ENCODE data around the gene ANKS1A. TPM values are rescaled to one million over a fixed set of nuclear protein-coding genes. Genes with fewer than 3 reads are reported as not detected.

The ANKS1A gene
- total RNA-seq, 1 experiment from 2014 or later = 28.5 TPM

DNA sequence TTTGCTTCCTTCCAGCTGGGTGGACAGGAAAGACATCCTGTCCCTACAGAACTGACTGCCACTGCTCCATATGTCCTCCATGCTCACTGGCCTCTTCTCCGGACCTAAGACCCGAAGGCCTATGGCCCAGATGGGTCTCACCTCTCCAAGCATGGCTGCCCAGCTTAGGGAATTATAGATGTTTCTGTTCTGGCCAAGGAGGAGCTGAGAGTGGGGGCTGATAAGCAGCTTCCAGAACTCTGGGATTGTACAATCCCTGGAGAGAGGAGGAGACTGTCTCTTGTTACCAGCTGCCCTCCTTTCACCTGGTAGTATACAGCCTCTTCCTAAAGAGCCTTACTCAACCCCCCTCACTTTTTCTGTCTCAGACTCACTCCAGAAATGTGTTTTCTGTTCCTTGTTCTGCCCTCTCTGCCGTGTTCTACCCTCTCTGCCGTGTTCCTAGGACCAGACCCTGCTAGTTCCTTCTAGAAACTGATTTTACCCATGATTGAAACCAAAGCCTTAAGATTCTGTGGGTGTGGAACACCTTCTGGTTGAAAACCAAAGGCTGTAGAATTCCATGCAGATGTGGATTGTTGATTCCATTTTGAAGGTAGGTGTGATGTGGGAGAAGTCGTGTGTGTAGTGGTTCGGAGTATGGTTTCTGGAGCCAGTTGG is 28.7 kb downstream of the ANKS1A start:
- CTCF ChIA-PET = no interaction called here

DNA sequence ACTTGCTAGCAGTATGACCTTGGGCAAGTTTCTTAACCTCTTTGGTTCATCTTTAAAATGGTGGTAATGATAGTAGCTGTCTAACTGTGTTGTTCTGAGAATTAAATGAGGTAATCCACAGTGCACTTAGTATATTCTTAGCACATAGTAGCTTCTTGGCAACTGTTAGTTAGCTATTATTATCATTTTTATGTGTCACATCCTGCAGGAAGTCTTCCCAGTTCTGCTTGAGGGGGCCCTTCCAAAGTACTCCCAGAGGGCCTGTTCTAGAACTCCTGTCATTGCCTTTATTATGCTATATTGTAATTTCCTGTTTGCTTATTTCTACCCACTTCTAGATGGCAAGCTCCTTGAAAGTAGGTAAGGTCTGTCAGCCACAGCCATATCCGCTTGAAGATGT is 30.6 kb downstream of the ANKS1A start:
- ChIA-PET CTCF (no interaction called here), POLR2A (ENCODE audit: unreplicated experiment) (no interaction called here)
- no peak overlapping the region for H2AFZ ChIP-seq
- H3K9me2 ChIP-seq (ENCODE audit: insufficient read depth) = no peaks in the 10 kb centered on the region
- no TSS peak for BruUV-seq (replicated peaks)
- H3K27ac ChIP-seq = no peak overlapping the region
- H3K27me3 ChIP-seq (ENCODE audit: insufficient read depth, low read depth) = no peaks in the 10 kb centered on the region
- TF ChIP-seq, protein P1, sequence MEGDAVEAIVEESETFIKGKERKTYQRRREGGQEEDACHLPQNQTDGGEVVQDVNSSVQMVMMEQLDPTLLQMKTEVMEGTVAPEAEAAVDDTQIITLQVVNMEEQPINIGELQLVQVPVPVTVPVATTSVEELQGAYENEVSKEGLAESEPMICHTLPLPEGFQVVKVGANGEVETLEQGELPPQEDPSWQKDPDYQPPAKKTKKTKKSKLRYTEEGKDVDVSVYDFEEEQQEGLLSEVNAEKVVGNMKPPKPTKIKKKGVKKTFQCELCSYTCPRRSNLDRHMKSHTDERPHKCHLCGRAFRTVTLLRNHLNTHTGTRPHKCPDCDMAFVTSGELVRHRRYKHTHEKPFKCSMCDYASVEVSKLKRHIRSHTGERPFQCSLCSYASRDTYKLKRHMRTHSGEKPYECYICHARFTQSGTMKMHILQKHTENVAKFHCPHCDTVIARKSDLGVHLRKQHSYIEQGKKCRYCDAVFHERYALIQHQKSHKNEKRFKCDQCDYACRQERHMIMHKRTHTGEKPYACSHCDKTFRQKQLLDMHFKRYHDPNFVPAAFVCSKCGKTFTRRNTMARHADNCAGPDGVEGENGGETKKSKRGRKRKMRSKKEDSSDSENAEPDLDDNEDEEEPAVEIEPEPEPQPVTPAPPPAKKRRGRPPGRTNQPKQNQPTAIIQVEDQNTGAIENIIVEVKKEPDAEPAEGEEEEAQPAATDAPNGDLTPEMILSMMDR (conservative IDR thresholded peaks at IDR 0.05) = no peak
- no peak for TF ChIP-seq EZH2 (IDR thresholded peaks at IDR 0.05; ENCODE audit: low read depth)
- H3K4me2 ChIP-seq = no peak overlapping the region
- peaks cover 18% of the 10 kb centered on the region for H3K79me2 ChIP-seq (ENCODE audit: low read depth)
- intact Hi-C loops (cut with micrococcal nuclease; ENCODE audit: unreplicated experiment) = no loop called here
- DNase-seq = no peak
- no peaks in the 10 kb centered on the region for H3K4me1 ChIP-seq (replicated peaks; ENCODE audit: insufficient read depth)
- peaks cover 33% of the 10 kb centered on the region for H4K20me1 ChIP-seq (ENCODE audit: insufficient read depth)
- no peaks in the 10 kb centered on the region for H3K36me3 ChIP-seq (ENCODE audit: low read depth)
- H3K9me3 ChIP-seq (ENCODE audit: insufficient read depth, low read depth) = no peaks in the 10 kb centered on the region
- no peak overlapping the region for H3K4me3 ChIP-seq
- peaks cover 6% of the 10 kb centered on the region; the same call in 1 of the 2 replicates for H3F3A ChIP-seq (ENCODE audit: insufficient read depth, low read depth)

More for the DNA sequence above, 28.7 kb downstream of the ANKS1A start:
- no peak for DNase-seq
- Histone ChIP-seq H3K79me2 (ENCODE audit: low read depth) (peaks cover 35% of the 10 kb centered on the region), H3K9me2 (ENCODE audit: insufficient read depth) (no peaks in the 10 kb centered on the region), H3K27me3 (ENCODE audit: insufficient read depth, low read depth) (no peaks in the 10 kb centered on the region), H3F3A (ENCODE audit: insufficient read depth, low read depth) (peaks cover 6% of the 10 kb centered on the region; the same call in 1 of the 2 replicates), H3K4me2 (no peak overlapping the region), H4K20me1 (ENCODE audit: insufficient read depth) (peaks cover 36% of the 10 kb centered on the region), H3K4me3 (no peak overlapping the region), H3K4me1 (replicated peaks; ENCODE audit: insufficient read depth) (peaks cover 7% of the 10 kb centered on the region; the same call in 1 of the 2 replicates), H3K27ac (no peak overlapping the region), H2AFZ (no peak overlapping the region), H3K36me3 (ENCODE audit: low read depth) (no peaks in the 10 kb centered on the region), H3K9me3 (ENCODE audit: insufficient read depth, low read depth) (no peaks in the 10 kb centered on the region)
- intact Hi-C loops (cut with micrococcal nuclease; ENCODE audit: unreplicated experiment) = no loop called here
- POLR2A ChIA-PET (ENCODE audit: unreplicated experiment) = no interaction called here
- BruUV-seq (replicated peaks) = no TSS peak
- TF ChIP-seq, protein P1 (conservative IDR thresholded peaks at IDR 0.05) = no peak
- TF ChIP-seq EZH2 (IDR thresholded peaks at IDR 0.05; ENCODE audit: low read depth) = no peak

DNA sequence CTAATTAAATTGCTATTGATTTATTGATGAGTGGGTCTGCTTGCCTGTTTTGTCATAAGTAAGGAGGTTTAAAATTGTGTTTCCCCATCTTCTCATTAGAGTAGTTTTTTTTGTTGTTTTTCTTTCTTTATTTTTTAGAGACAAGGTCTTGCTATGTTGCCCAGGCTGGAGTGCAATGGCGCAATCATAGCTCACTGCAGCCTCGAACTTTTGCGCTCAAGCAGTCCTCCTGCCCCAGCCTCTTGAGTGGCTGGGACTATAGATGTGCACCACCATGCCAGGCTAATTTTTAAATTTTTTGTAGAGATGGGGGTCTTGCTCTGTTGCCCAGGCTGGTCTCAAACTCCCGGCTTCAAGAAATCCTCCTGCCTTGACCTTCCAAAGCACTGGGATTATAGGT is 31.0 kb downstream of the ANKS1A start:
- H3K27me3 ChIP-seq (ENCODE audit: insufficient read depth, low read depth) = no peaks in the 10 kb centered on the region
- peaks cover 28% of the 10 kb centered on the region for H4K20me1 ChIP-seq (ENCODE audit: insufficient read depth)
- H3K9me2 ChIP-seq (ENCODE audit: insufficient read depth) = no peaks in the 10 kb centered on the region
- TF ChIP-seq EZH2 (IDR thresholded peaks at IDR 0.05; ENCODE audit: low read depth) = no peak
- TF ChIP-seq, protein P1 (conservative IDR thresholded peaks at IDR 0.05) = no peak
- BruUV-seq (replicated peaks) = no TSS peak
- no peak overlapping the region for H3K4me3 ChIP-seq
- intact Hi-C loops (cut with micrococcal nuclease; ENCODE audit: unreplicated experiment) = no loop called here
- ChIA-PET CTCF (no interaction called here), POLR2A (ENCODE audit: unreplicated experiment) (no interaction called here)
- peaks cover 14% of the 10 kb centered on the region for H3K79me2 ChIP-seq (ENCODE audit: low read depth)
- H3K4me1 ChIP-seq (replicated peaks; ENCODE audit: insufficient read depth) = no peaks in the 10 kb centered on the region
- no peaks in the 10 kb centered on the region for H3K9me3 ChIP-seq (ENCODE audit: insufficient read depth, low read depth)
- H2AFZ ChIP-seq = no peak overlapping the region
- no peaks in the 10 kb centered on the region for H3K36me3 ChIP-seq (ENCODE audit: low read depth)
- no peak for DNase-seq
- H3K4me2 ChIP-seq = no peak overlapping the region
- peaks cover 6% of the 10 kb centered on the region; the same call in 1 of the 2 replicates for H3F3A ChIP-seq (ENCODE audit: insufficient read depth, low read depth)
- no peak overlapping the region for H3K27ac ChIP-seq

All from PC-9 (cell line).